Glomerular visceral epithelial cell (primary cell): ENCODE results near the gene MYEF2.
A peak's percentile ranks its signal among the peaks of the same experiment; 100 is the strongest.

ENCODE experiments used
- DNase-seq: peaks from one replicate; pipeline ENCODE4 v3.0.0-alpha.2; 2016; ENCODE audit errors: extremely low spot score

MYEF2 gene

GRCh38 chr15:48089702-48090101, 88.4 kb downstream of the MYEF2 start:
- no peak for DNase-seq

GRCh38 chr15:48087844-48088243, 90.3 kb downstream of the MYEF2 start:
- DNase-seq = no peak

DNA sequence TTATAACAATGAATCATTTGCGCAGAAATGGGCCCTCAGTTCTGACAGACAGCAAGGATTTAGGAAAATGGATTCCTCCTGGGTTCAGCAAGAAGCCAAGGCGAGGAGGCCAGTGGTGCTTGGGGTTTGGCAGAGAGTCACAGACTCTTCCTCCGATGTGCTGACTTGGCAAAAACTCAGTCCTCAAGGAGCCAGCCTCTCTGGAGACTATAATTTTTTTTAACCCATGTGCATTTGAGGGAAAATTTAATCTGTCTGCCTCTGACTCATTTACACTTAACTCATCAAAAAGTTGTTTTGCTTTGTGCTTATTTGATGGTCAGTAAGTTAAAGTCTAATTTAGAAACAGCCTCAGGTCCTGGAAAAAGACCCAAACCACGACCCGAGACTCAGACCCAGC, 91.5 kb downstream of the MYEF2 start:
- DNase-seq = no peak

- DNase-seq = no peak
These were observed 92.0 kb downstream of the MYEF2 start for GRCh38 chr15:48086133-48086532.

GRCh38 chr15:48085591-48085930, 92.5 kb downstream of the MYEF2 start:
- no peak for DNase-seq

DNA sequence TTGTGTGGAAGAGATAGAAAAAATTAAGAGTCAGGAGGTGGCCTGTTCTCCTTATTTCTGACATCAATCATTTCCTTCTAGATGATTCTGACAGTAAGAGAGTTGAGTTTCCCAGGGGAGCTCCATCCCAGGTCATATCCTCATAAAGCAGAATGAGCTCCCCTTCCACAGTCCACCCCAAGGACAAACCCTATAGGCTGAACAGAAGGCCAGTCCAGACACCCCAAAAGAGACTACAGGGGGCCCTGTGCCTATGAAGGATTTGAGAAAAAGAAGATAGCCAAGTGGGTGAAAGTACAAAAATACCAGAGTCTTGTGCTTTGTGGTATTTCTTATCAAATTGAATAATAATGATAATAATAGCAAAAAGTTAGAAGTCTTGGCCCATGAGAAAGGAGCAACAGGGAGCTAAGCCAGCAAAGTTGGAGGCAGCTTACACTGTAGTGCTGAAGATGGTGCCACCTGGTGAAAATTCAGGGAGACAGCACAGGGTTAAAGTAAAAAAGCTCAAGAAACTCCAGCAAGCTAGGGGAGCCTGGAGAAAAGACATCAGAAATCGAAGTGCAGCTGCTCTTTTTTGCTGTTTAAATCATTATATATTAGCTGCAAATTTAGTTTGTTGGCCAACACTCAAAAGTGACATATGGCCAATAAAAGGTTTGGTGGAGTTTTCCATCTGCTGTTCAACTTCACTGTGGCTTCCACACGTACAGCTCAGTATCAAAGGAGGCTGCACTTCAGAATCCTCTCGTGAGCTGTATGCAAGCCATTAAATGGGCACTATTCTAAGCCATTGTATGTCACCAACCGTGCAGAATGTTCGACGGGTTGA, 93.1 kb downstream of the MYEF2 start:
- DNase-seq = peak; percentile 11
